ENCODE measurements around the gene LY6G6F.
A peak's percentile ranks its signal among the peaks of the same experiment; 100 is the strongest.

Gene LY6G6F

GRCh38 chr6:31737315-31737990, 30.8 kb downstream of the LY6G6F start:
- DNase-seq (ENCODE audit: low read depth in 1 of 2, low spot score in 1 of 2): no peak

GRCh38 chr6:31737991-31738979, 31.6 kb downstream of the LY6G6F start:
- peak in 1 of 2 donors; percentile 44 for DNase-seq (ENCODE audit: low read depth in 1 of 2, low spot score in 1 of 2)

- peak; percentile 86 to 92 for DNase-seq (ENCODE audit: low read depth in 1 of 2, low spot score in 1 of 2)
These were observed 33.2 kb downstream of the LY6G6F start, which contains the start of gene MSH5 for GRCh38 chr6:31739639-31740396. TSS of gene MSH5 (plus strand) at chr6:31740005. CDS start at chr6:31740467, 462 bp downstream.

GRCh38 chr6:31740397-31741223, 33.9 kb downstream of the LY6G6F start:
- DNase-seq (ENCODE audit: low read depth in 1 of 2, low spot score in 1 of 2): no peak

- DNase-seq (ENCODE audit: low read depth in 1 of 2, low spot score in 1 of 2): no peak
These were observed 35.1 kb downstream of the LY6G6F start for GRCh38 chr6:31741815-31742214.

- DNase-seq (ENCODE audit: low read depth in 1 of 2, low spot score in 1 of 2): no peak
These were observed 36.2 kb downstream of the LY6G6F start for GRCh38 chr6:31742894-31743293.

GRCh38 chr6:31744422-31744821, 37.8 kb downstream of the LY6G6F start:
- DNase-seq (ENCODE audit: low read depth in 1 of 2, low spot score in 1 of 2): no peak

GRCh38 chr6:31749301-31750036, 42.8 kb downstream of the LY6G6F start:
- DNase-seq (ENCODE audit: low read depth in 1 of 2, low spot score in 1 of 2): no peak

GRCh38 chr6:31750411-31751022, 43.9 kb downstream of the LY6G6F start:
- DNase-seq (ENCODE audit: low read depth in 1 of 2, low spot score in 1 of 2): no peak

GRCh38 chr6:31752739-31753319, 46.2 kb downstream of the LY6G6F start:
- no peak for DNase-seq (ENCODE audit: low read depth in 1 of 2, low spot score in 1 of 2)

GRCh38 chr6:31758281-31758680, 51.6 kb downstream of the LY6G6F start:
- DNase-seq (ENCODE audit: low read depth in 1 of 2, low spot score in 1 of 2): no peak
